AG04449 (cell line): ENCODE measurements around the gene SEMA3C.

Experiments used
- CTCF ChIA-PET: fragments of 350-600 bp; formaldehyde crosslinking; extraction: SDS; loops from one replicate; lab custom pipeline; 2021; ENCODE audit warnings: antibody characterized with exemption; lab: Yijun Ruan, JAX
- POLR2A ChIA-PET: fragments of 400-600, 350-600 bp; formaldehyde crosslinking; extraction: SDS; loops from one replicate; lab custom pipeline; 2020; ENCODE audit warnings: antibody characterized with exemption, inconsistent platforms; lab: Yijun Ruan, JAX
- DNase-seq: peaks from one replicate; pipeline ENCODE4 v3.0.0-alpha.2; 2010; ENCODE audit warnings: low read depth, low spot score
- H3K4me3 ChIP-seq: 2 replicates; pipeline ENCODE4 v1.5.1; 2011; ENCODE audit warnings: low read depth, mild to moderate bottlenecking, control low read depth, low read length
- TF ChIP-seq, protein P1 (sequence below): IDR thresholded peaks from one replicate; pipeline ENCODE4 v1.5.1; 2011; ENCODE audit warnings: mild to moderate bottlenecking, moderate library complexity, low read length, control low read depth, inconsistent platforms; ENCODE audit not compliant: insufficient read depth; ENCODE audit errors: missing control alignments

The SEMA3C gene

DNA sequence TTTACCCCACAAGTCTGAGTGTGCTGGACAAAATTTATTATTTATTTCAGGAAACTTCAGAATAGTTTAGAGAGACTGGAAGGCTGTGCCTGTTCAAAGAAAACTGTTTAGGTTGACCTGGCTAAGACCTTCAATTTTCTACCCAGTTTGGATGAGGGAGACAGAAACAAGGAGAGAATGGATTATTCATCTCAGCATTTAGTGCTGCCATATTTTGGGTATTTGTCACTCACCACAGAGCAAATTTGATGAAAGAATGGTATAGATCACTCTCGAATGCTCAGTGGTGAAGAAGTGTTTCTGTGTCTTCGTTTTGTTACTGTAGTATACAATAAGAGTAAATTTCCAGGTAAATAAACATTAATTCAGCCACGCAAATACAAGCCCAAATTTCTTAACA is 71.8 kb downstream of the SEMA3C start:
- DNase-seq, result no peak
- POLR2A ChIA-PET, result no interaction called here
- H3K4me3 ChIP-seq, result no peak overlapping the region
- TF ChIP-seq, protein P1, sequence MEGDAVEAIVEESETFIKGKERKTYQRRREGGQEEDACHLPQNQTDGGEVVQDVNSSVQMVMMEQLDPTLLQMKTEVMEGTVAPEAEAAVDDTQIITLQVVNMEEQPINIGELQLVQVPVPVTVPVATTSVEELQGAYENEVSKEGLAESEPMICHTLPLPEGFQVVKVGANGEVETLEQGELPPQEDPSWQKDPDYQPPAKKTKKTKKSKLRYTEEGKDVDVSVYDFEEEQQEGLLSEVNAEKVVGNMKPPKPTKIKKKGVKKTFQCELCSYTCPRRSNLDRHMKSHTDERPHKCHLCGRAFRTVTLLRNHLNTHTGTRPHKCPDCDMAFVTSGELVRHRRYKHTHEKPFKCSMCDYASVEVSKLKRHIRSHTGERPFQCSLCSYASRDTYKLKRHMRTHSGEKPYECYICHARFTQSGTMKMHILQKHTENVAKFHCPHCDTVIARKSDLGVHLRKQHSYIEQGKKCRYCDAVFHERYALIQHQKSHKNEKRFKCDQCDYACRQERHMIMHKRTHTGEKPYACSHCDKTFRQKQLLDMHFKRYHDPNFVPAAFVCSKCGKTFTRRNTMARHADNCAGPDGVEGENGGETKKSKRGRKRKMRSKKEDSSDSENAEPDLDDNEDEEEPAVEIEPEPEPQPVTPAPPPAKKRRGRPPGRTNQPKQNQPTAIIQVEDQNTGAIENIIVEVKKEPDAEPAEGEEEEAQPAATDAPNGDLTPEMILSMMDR, result no peak
- CTCF ChIA-PET, result no interaction called here

DNA sequence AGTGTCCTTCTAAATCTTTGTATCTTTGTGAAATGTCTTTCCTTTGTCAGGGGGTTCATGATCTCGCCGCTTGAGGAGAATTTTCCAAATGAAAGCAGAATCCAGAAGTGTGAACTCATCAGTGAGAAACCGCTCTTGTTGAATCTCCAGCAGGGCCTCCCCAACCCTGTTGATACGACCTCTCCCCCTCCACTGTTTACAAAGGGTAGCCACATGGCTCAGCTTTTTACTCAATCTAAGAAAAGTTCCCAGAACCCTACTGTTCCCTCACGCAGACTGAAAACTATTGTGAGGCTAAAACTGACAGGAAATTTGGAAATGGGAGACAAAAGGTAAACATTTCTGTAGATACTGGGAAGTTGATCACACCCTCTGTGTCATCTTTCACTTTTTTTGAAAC is 73.9 kb downstream of the SEMA3C start:
- TF ChIP-seq, protein P1, result no peak
- DNase-seq, result no peak
- POLR2A ChIA-PET, result no interaction called here
- no peak overlapping the region for H3K4me3 ChIP-seq
- CTCF ChIA-PET, result no interaction called here

DNA sequence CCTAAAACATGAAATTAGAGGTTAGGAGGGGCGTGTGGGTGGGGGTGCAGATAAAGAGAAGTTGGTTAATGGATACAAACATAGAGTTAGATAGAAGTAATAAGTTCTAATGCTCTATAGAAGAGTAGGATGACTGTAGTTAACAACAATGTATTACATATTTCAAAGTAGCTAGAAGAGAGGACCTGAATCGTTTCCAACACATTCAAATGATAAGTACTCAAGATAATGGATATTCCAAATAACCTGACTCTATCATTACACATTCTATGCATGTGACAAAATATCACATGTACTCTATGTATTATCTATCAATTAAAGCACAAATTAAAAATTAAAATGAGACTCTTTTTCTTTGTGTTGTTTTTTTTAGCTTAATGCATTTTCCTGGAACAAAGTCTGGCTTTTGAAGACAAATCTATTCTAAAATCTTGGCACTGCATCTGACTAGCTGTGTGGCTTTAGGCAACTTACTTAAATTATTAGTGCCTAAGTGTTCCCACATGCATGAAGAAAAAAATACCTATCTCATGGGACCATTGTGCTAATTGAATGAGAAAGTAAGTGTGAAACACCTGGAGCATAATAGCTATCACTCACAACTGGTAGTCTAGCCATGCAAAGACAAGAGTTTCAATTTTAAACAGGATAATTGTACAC is 75.7 kb downstream of the SEMA3C start:
- no peak overlapping the region for H3K4me3 ChIP-seq
- POLR2A ChIA-PET, result no interaction called here
- TF ChIP-seq, protein P1, result no peak
- CTCF ChIA-PET, result no interaction called here
- no peak for DNase-seq

DNA sequence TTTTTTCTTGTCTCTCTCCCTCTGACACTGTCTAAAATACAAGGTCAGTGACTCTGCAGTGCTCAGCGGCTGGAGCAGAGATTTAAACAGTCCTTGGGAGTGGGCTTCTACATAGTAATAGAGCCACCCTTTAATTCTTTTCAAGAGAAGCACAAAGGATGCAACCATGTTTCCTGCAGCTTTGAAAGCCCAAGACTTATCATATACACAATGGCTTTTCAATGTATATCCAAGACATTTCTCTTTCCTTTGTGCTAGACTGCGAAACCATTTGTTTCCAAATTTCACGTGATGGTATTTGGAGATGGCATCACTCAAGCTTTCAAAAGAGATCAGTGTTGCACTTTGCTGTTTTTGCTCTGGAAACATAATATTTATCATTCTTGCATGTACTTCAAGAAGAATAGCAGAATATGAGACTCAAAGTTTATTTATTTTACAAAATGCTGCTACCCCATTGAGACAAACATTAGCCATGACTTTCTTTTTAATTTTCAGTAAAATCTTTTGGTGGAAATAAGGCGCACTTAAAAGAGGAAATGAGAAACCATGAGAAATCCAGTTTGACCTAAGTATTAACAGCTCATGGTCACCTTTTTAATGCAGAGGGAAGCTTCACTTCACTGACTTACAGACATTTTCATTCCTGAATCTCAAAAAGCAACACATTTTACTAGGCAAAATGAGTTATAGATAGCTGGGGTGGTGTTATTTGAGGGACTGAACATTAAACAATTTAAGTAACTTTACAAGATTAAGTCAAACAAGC is 76.6 kb downstream of the SEMA3C start:
- TF ChIP-seq, protein P1, result no peak
- ChIA-PET CTCF (interaction anchor here (1.3 kb wide), 1 partner anchor 144 kb away, joined by 4 read pairs; no protein-coding TSS in a partner anchor), POLR2A (no interaction called here)
- no peak for DNase-seq
- H3K4me3 ChIP-seq, result no peak overlapping the region

DNA sequence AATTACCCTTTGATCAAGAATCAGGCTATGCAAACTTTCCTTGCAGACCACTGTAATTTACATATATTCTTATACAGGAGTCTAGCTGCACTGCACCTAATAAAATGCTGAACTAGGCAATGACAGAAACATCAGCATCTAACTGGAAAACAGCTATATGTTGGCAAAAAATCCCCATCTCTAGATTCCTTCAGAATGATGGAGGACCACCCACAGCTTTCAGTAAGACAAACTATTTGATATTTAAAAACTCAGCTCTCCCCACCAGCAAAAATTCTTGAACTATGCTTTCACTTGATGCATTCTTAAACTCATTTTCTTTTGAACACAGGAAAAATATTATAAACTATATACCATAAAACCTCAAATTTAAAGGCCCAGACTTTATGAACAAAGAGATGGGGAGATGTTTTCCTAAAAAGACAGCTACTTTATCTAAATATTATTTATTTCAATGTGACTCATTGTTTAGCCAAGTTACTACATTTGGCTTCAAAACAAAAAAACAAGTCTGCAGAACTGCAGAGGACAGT is 77.4 kb downstream of the SEMA3C start:
- POLR2A ChIA-PET, result no interaction called here

DNA sequence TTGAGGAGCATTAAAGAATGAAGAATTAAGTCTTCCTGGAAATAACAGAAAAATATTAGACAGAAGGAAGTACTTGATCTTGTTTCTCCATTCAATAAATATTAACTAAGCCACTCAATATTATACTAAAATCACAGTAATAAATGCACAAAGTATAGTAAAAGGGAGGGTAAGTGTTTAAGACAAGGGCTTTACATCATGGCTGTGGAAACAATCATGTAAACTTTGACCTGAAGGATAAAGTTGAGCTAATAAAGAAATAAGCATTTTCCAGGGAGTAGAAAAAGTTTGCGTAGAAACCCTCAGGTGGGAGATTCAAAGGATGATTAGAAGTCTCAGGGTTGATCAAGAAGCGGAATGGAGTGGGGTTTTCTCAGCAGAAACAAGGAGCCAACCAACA is 78.2 kb downstream of the SEMA3C start:
- TF ChIP-seq, protein P1, result no peak
- DNase-seq, result no peak
- ChIA-PET POLR2A (no interaction called here), CTCF (interaction anchor here (1.0 kb wide), 1 partner anchor 631 kb away, joined by 3 read pairs; no protein-coding TSS in a partner anchor)
- H3K4me3 ChIP-seq, result no peak overlapping the region

More for the DNA sequence above, 77.4 kb downstream of the SEMA3C start:
- CTCF ChIA-PET, result interaction anchor here (1.0 to 1.3 kb wide), 2 partner anchors 143 to 630 kb away, joined by 3 to 4 read pairs; no protein-coding TSS in a partner anchor
- TF ChIP-seq, protein P1, result no peak
- no peak overlapping the region for H3K4me3 ChIP-seq
- DNase-seq, result no peak
